HCT116 (cell line): Measurements from ENCODE around the gene CXCL11. TPM values are rescaled to one million over a fixed set of nuclear protein-coding genes. Genes with fewer than 3 reads are reported as not detected.

Source experiments
- ATAC-seq: fragments of 200-7000 bp; cut with Tn5 transposase; 2 replicates; pipeline ENCODE4 v1.9.1; 2020; ENCODE audit warnings: mild to moderate bottlenecking, moderate library complexity
- BruUV-seq: library from RNA; stranded (reverse); fragments of 400-500 nt; replicated peaks from 2 replicates; lab custom pipeline; 2021; lab: Mats Ljungman, UMichigan
- CTCF ChIA-PET: fragments of 300-600 bp; sonication (Branson Sonifier 250); formaldehyde crosslinking; loops from one replicate; lab custom pipeline; 2021; ENCODE audit warnings: antibody characterized with exemption; lab: Charles Lee
- POLR2A ChIA-PET: fragments of 300-600, 350-600 bp; sonication (Branson Sonifier 250); formaldehyde crosslinking; loops from one replicate; lab custom pipeline; 2021; ENCODE audit warnings: antibody characterized with exemption; lab: Charles Lee
- RAD21 ChIA-PET, 2 experiments: fragments of 300-600 bp; sonication (Branson Sonifier 250); formaldehyde crosslinking; loops; one replicate each; lab custom pipeline; 2023; ENCODE audit warnings: low total read pairs in 2 of 2; ENCODE audit not compliant: uncharacterized antibody in 2 of 2, unreplicated experiment in 2 of 2, low non-redundant PET in 1 of 2; lab: Charles Lee
- DNase-seq: peaks from one replicate; pipeline ENCODE4 v3.0.0-alpha.2; 2010; ENCODE audit warnings: low read depth, low spot score
- H2AFZ ChIP-seq: fragments of 200-600 bp; shearing (Covaris generic), sonication (generic); 2 replicates; pipeline ENCODE4 v1.6.1; 2017; ENCODE audit warnings: low read depth, mixed run types, mixed read lengths, antibody characterized with exemption, low read length; ENCODE audit not compliant: poor library complexity, severe bottlenecking
- H3K27ac ChIP-seq: 2 replicates; pipeline ENCODE4 v1.5.1; 2012; ENCODE audit warnings: low read depth, low read length
- H3K27me3 ChIP-seq: fragments of 200-600 bp; sonication (generic); 2 replicates; pipeline ENCODE4 v1.6.1; 2016; ENCODE audit warnings: mixed run types, low read length, mixed read lengths; ENCODE audit not compliant: insufficient read depth
- H3K36me3 ChIP-seq, 2 experiments: fragments of 200-500 bp in 1 of 2; fragments of 200-600 bp in 1 of 2; sonication (Bioruptor generic) in 1 of 2; sonication (generic) in 1 of 2; 2 replicates each; pipeline versions ENCODE4 v1.5.1 to v1.6.1; 2014 to 2016; ENCODE audit warnings: low read length in 2 of 2, inconsistent platforms in 1 of 2, mixed read lengths in 1 of 2, mixed run types in 1 of 2; ENCODE audit not compliant: insufficient read depth in 2 of 2, control insufficient read depth in 1 of 2
- H3K4me1 ChIP-seq, 2 experiments: fragments of 200-600 bp in 1 of 2; sonication (generic) in 1 of 2; 2 replicates each; pipeline versions ENCODE4 v1.5.1 to v1.6.1; 2012 to 2017; ENCODE audit warnings: low read length in 2 of 2, inconsistent platforms in 1 of 2, mild to moderate bottlenecking in 1 of 2, mixed read lengths in 1 of 2, mixed run types in 1 of 2, moderate library complexity in 1 of 2; ENCODE audit not compliant: insufficient read depth in 2 of 2, control insufficient read depth in 1 of 2
- H3K4me2 ChIP-seq: fragments of 200-600 bp; sonication (generic); 2 replicates; pipeline ENCODE4 v1.6.1; 2017; ENCODE audit warnings: mixed run types, low read length, mixed read lengths
- H3K4me3 ChIP-seq, 2 experiments: fragments of 200-600 bp in 1 of 2; sonication (generic) in 1 of 2; replicated peaks in 1 of 2; 2 replicates each; pipeline ENCODE4 v1.5.1; 2011 to 2016; ENCODE audit warnings: low read length in 2 of 2, control low read depth in 1 of 2, low read depth in 1 of 2, mild to moderate bottlenecking in 1 of 2, mixed read lengths in 1 of 2, mixed run types in 1 of 2
- H3K79me2 ChIP-seq: fragments of 200-600 bp; sonication (generic); 2 replicates; pipeline ENCODE4 v1.6.1; 2017; ENCODE audit warnings: mild to moderate bottlenecking, mixed run types, low read length, moderate library complexity, mixed read lengths; ENCODE audit not compliant: insufficient read depth
- H3K9ac ChIP-seq: fragments of 200-600 bp; sonication (generic); 2 replicates; pipeline ENCODE4 v1.6.1; 2016; ENCODE audit warnings: low read length, mixed read lengths
- H3K9me2 ChIP-seq: fragments of 200-600 bp; sonication (generic), shearing (Covaris generic); 2 replicates; pipeline ENCODE4 v1.6.1; 2017; ENCODE audit warnings: mixed run types, mild to moderate bottlenecking, moderate library complexity; ENCODE audit not compliant: insufficient read depth
- H3K9me3 ChIP-seq, 2 experiments: fragments of 200-500 bp in 1 of 2; fragments of 200-600 bp in 1 of 2; sonication (Bioruptor generic) in 1 of 2; sonication (generic) in 1 of 2; 2 replicates each; pipeline ENCODE4 v1.6.1; 2014 to 2017; ENCODE audit warnings: low read length in 2 of 2, mixed read lengths in 2 of 2, inconsistent platforms in 1 of 2, low read depth in 1 of 2, mild to moderate bottlenecking in 1 of 2, mixed run types in 1 of 2, moderate library complexity in 1 of 2; ENCODE audit not compliant: control insufficient read depth in 1 of 2, insufficient read depth in 1 of 2
- H4K20me1 ChIP-seq: fragments of 200-600 bp; sonication (generic), shearing (Covaris generic); 2 replicates; pipeline ENCODE4 v1.6.1; 2017; ENCODE audit warnings: mixed run types, mild to moderate bottlenecking, moderate library complexity; ENCODE audit not compliant: insufficient read depth
- CBX3 ChIP-seq: IDR thresholded peaks from 2 replicates; pipeline ENCODE4 v1.6.1; 2012; ENCODE audit warnings: low read depth
- CEBPB ChIP-seq: IDR thresholded peaks from 2 replicates; pipeline ENCODE4 v1.6.1; 2012; ENCODE audit warnings: low read depth
- CTCF ChIP-seq, 3 experiments: fragments of 200-600 bp in 1 of 3; sonication (generic) in 1 of 3; IDR thresholded peaks in 2 of 3; conservative IDR thresholded peaks in 1 of 3; 2 replicates each; pipeline ENCODE4 v1.5.1; 2012 to 2017; ENCODE audit warnings: low read depth in 2 of 3, low read length in 2 of 3, antibody characterized with exemption in 1 of 3, borderline replicate concordance in 1 of 3, control low read depth in 1 of 3, mild to moderate bottlenecking in 1 of 3, mixed read lengths in 1 of 3, mixed run types in 1 of 3, moderate library complexity in 1 of 3; ENCODE audit not compliant: insufficient read depth in 1 of 3
- ELF1 ChIP-seq: IDR thresholded peaks from 2 replicates; pipeline ENCODE4 v1.6.1; 2012; ENCODE audit warnings: low read depth, borderline replicate concordance
- JUND ChIP-seq: IDR thresholded peaks from 2 replicates; pipeline ENCODE4 v1.6.1; 2012
- MAX ChIP-seq: IDR thresholded peaks from 2 replicates; pipeline ENCODE4 v1.6.1; 2012
- POLR2AphosphoS5 ChIP-seq: IDR thresholded peaks from 2 replicates; pipeline ENCODE4 v1.6.1; 2011; ENCODE audit warnings: mild to moderate bottlenecking, low read depth, low read length, moderate library complexity
- REST ChIP-seq: IDR thresholded peaks from 2 replicates; pipeline ENCODE4 v1.6.1; 2012; ENCODE audit warnings: low read depth
- SP1 ChIP-seq: IDR thresholded peaks from 2 replicates; pipeline ENCODE4 v1.6.1; 2012; ENCODE audit warnings: low read depth
- SRF ChIP-seq: IDR thresholded peaks from 2 replicates; pipeline ENCODE4 v1.6.1; 2012; ENCODE audit warnings: low read depth
- YY1 ChIP-seq: IDR thresholded peaks from 2 replicates; pipeline ENCODE4 v1.6.1; 2011; ENCODE audit warnings: low read length, low read depth, moderate library complexity, mild to moderate bottlenecking; ENCODE audit not compliant: insufficient replicate concordance; ENCODE audit errors: extremely low read depth
- ZBTB33 ChIP-seq: IDR thresholded peaks from 2 replicates; pipeline ENCODE4 v1.6.1; 2011; ENCODE audit warnings: mild to moderate bottlenecking, low read length, moderate library complexity; ENCODE audit not compliant: insufficient replicate concordance; ENCODE audit errors: extremely low read depth
- intact Hi-C: fragments of 100-400 bp; cut with micrococcal nuclease; formaldehyde crosslinking; loops from 2 replicates; pipeline ENCODE4 v1.10.0; 2022
- total RNA-seq: library from RNA; stranded (reverse); gene quantifications from one replicate; pipeline ENCODE4 v1.2.1, GENCODE V29; 2021; ENCODE audit not compliant: unreplicated experiment

Gene CXCL11
- total RNA-seq, 1 experiment from 2014 or later, result not detected

GRCh38 chr4:76023389-76023788, 12.5 kb downstream of the CXCL11 start, which contains the start of gene CXCL10:
TSS of gene CXCL10 (minus strand) at chr4:76023497. CDS start at chr4:76023431, 66 bp downstream.
- Histone ChIP-seq H3K4me3 (no peak within 1 kb of the TSS), H3K9me3 (no peaks in the 10 kb centered on the region), H3K79me2 (no peaks in the 10 kb centered on the region), H3K4me2 (no peak within 1 kb of the TSS), H3K36me3 (no peaks in the 10 kb centered on the region), H3K27me3 (no peaks in the 10 kb centered on the region), H3K9me2 (no peaks in the 10 kb centered on the region), H2AFZ (no peak within 1 kb of the TSS), H3K9ac (no peak within 1 kb of the TSS), H3K27ac (no peak within 1 kb of the TSS), H4K20me1 (no peaks in the 10 kb centered on the region), H3K4me1 (no peaks in the 10 kb centered on the region)
- TF ChIP-seq JUND (no peak), MAX (peak; percentile 19; the same call in 1 of the 2 replicates)
- POLR2A ChIA-PET, result no interaction called here
- RAD21 ChIA-PET, result no interaction called here
- intact Hi-C loops, result no loop called here
- ATAC-seq, result no peak
- no peak for DNase-seq
- CTCF ChIA-PET, result no interaction called here
- BruUV-seq, result no TSS peak

- no peak for DNase-seq
- Histone ChIP-seq H4K20me1 (no peaks in the 10 kb centered on the region), H3K4me1 (no peaks in the 10 kb centered on the region), H3K9ac (no peak overlapping the region), H3K27me3 (no peaks in the 10 kb centered on the region), H3K4me2 (no peak overlapping the region), H3K4me3 (no peak overlapping the region), H2AFZ (no peak overlapping the region), H3K79me2 (no peaks in the 10 kb centered on the region), H3K27ac (no peak overlapping the region), H3K9me3 (no peaks in the 10 kb centered on the region), H3K36me3 (no peaks in the 10 kb centered on the region), H3K9me2 (no peaks in the 10 kb centered on the region)
- CTCF ChIA-PET, result no interaction called here
- no TSS peak for BruUV-seq
- intact Hi-C loops, result no loop called here
- RAD21 ChIA-PET, result no interaction called here
- no peak for ATAC-seq
- POLR2A ChIA-PET, result no interaction called here
- TF ChIP-seq ZBTB33, result no peak
- TF ChIP-seq CBX3, result no peak
- no peak for TF ChIP-seq CTCF (IDR thresholded peaks at IDR 0.05 in 2 of 3, conservative IDR thresholded peaks at IDR 0.05 in 1 of 3; ENCODE audit: borderline replicate concordance in 1 of 3, insufficient read depth in 1 of 3, low read depth in 2 of 3, low read length in 2 of 3)
- no peak for TF ChIP-seq ELF1
- no peak for TF ChIP-seq YY1
- TF ChIP-seq REST, result no peak
- TF ChIP-seq MAX, result no peak
- no peak for TF ChIP-seq CEBPB
- no peak for TF ChIP-seq SP1
- TF ChIP-seq SRF, result no peak
- no peak for TF ChIP-seq POLR2AphosphoS5
Observed at GRCh38 chr4:76022677-76023076, 13.2 kb downstream of the CXCL11 start.
